Astrocyte of the cerebellum (primary cell): ENCODE measurements around the gene IFI44.

Experiments
- DNase-seq: peaks from one replicate; pipeline ENCODE4 v3.0.0-alpha.2; 2011; ENCODE audit warnings: low read depth
- H3K4me3 ChIP-seq: 2 replicates; pipeline ENCODE4 v1.5.1; 2011; ENCODE audit warnings: mild to moderate bottlenecking, low read depth, low read length, moderate library complexity
- CTCF ChIP-seq: IDR thresholded peaks from 2 replicates; pipeline ENCODE4 v1.5.1; 2012; ENCODE audit warnings: low read length, low read depth, moderate library complexity, mild to moderate bottlenecking; ENCODE audit errors: missing control alignments
- in situ Hi-C: cut with HindIII; loops from 2 replicates; pipeline ENCODE4 v1.10.0; 2017; ENCODE audit warnings: low sequenced_read_pairs

Gene IFI44

DNA sequence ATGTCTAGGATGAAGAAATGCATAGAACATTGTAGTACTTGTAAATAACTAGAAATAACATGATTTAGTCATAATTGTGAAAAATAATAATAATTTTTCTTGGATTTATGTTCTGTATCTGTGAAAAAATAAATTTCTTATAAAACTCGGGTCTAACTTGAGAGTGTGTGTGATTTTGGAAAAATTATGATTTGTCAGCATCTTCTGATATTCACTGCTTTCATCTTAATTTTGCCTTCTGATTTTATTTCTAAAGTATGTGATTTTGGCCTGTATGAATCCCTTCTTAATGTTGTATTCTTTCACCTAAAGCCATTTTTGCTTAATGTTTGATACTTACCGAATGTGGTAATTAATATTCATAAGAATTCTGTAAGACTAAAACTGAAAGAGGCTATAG, 14.3 kb downstream of the IFI44 start:
- in situ Hi-C loops, result no loop called here
- TF ChIP-seq CTCF, result no peak
- DNase-seq, result no peak
- no peak overlapping the region for H3K4me3 ChIP-seq

GRCh38 chr1:78664763-78665162, 15.1 kb downstream of the IFI44 start:
- in situ Hi-C loops, result no loop called here
- no peak for DNase-seq
- H3K4me3 ChIP-seq, result no peak overlapping the region
- no peak for TF ChIP-seq CTCF

- H3K4me3 ChIP-seq, result no peak overlapping the region
- DNase-seq, result no peak
- no peak for TF ChIP-seq CTCF
- in situ Hi-C loops, result no loop called here
Measured at GRCh38 chr1:78665809-78666208, 16.2 kb downstream of the IFI44 start.

- TF ChIP-seq CTCF, result no peak
- no peak for DNase-seq
- no peak overlapping the region for H3K4me3 ChIP-seq
- in situ Hi-C loops, result no loop called here
Measured at GRCh38 chr1:78667939-78668338, 18.3 kb downstream of the IFI44 start.

DNA sequence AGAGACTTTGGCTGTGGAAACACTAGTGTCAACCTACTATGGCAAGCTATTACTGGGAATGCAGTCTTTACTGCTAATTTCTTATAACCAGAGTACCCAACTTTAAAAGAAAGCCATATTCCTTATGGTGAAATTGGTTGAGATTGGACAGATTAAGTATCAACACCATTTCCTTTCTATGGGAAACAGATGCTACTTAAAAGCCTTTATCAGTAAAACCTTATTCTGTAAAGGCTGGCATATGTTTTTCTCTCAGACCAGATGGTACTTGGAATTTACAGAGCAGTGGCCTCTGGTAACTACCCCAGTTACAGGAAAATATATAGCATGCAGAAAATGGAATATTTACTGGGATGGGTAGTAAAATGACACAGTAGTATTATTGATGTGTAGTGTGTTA, 18.8 kb downstream of the IFI44 start:
- no peak overlapping the region for H3K4me3 ChIP-seq
- TF ChIP-seq CTCF, result no peak
- DNase-seq, result no peak
- in situ Hi-C loops, result no loop called here

DNA sequence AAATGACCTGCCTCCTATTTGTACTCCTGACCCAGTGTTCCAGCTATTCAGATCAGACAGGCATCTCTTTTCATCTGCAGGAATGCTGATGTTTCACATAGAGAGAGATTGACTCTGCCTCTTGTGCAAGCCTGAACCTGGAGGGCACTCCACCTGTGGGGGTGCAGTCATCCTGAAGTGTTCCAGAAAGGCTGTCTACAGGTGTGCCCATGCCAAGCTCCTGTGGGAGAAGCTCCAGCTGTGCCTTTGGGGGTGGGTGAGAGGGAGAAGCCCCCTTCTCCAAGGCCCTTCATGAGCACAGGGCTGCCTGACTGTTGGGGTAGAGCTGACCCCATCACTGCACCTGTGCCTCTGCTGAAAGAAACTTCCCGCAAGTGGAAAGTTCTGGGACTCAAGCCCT, 22.8 kb downstream of the IFI44 start:
- in situ Hi-C loops, result no loop called here
- no peak for TF ChIP-seq CTCF
- no peak for DNase-seq
- no peak overlapping the region for H3K4me3 ChIP-seq

DNA sequence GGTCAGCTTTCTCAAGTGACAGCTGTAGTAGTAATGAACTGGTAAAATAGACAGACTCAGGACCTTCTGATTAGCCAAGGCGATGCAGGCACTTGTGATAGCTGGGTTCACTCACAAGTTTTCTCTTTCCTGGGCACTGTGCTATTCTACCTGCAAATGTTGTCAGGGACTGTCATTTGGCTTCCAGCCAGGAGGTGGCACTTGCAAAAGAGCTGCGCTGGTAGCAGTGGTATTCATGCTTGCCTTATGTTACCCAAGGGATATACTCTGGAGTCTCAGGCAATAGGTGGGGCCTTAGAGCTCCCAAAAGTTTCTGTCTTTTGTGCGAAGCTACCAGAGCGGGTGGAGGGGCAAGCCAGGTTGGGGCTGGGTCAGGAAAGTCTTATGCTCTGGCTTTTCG, 23.5 kb downstream of the IFI44 start:
- no peak for TF ChIP-seq CTCF
- no peak overlapping the region for H3K4me3 ChIP-seq
- in situ Hi-C loops, result no loop called here
- no peak for DNase-seq
